PC-9 (cell line): Measurements from ENCODE around the gene NRP1. TPM values are rescaled to one million over a fixed set of nuclear protein-coding genes. Genes with fewer than 3 reads are reported as not detected.
A peak's percentile ranks its signal among the peaks of the same experiment; 100 is the strongest.

Experiments
- BruUV-seq: library from RNA; stranded (reverse); fragments of 400-500 nt; replicated peaks from 2 replicates; lab custom pipeline; 2021; lab: Mats Ljungman, UMichigan
- CTCF ChIA-PET: fragments of 300-600 bp; sonication (Branson Sonifier 250); formaldehyde crosslinking; loops from one replicate; lab custom pipeline; 2022; ENCODE audit warnings: antibody characterized with exemption; lab: Charles Lee
- POLR2A ChIA-PET: fragments of 300-600 bp; sonication (Branson Sonifier 250); formaldehyde crosslinking; loops from one replicate; lab custom pipeline; 2022; ENCODE audit warnings: antibody characterized with exemption; ENCODE audit not compliant: unreplicated experiment; lab: Charles Lee
- DNase-seq, 2 experiments: peaks; one replicate each; pipeline versions ENCODE4 v3.0.0 to v3.0.0-alpha.2; 2015 to 2022; ENCODE audit warnings: mixed read lengths in 1 of 2
- H2AFZ ChIP-seq: fragments of 200-600 bp; sonication (generic); 2 replicates; pipeline ENCODE4 v1.8.1; 2017; ENCODE audit warnings: antibody characterized with exemption
- H3F3A ChIP-seq: fragments of 200-600 bp; sonication (generic); 2 replicates; pipeline ENCODE4 v1.8.1; 2017; ENCODE audit warnings: antibody characterized with exemption, mild to moderate bottlenecking, low read depth; ENCODE audit not compliant: insufficient read depth
- H3K27ac ChIP-seq: fragments of 200-600 bp; sonication (generic); 2 replicates; pipeline ENCODE4 v1.6.1; 2016; ENCODE audit warnings: mixed run types
- H3K27me3 ChIP-seq: fragments of 200-600 bp; sonication (generic); 2 replicates; pipeline ENCODE4 v1.6.1; 2016; ENCODE audit warnings: low read depth, mixed run types; ENCODE audit not compliant: insufficient read depth
- H3K36me3 ChIP-seq: fragments of 200-600 bp; sonication (generic); 2 replicates; pipeline ENCODE4 v1.6.1; 2016; ENCODE audit warnings: low read depth, mixed run types
- H3K4me1 ChIP-seq: fragments of 200-600 bp; sonication (generic); replicated peaks from 2 replicates; pipeline ENCODE4 v1.6.1; 2016; ENCODE audit warnings: mixed run types; ENCODE audit not compliant: insufficient read depth
- H3K4me2 ChIP-seq: fragments of 200-600 bp; sonication (generic); 2 replicates; pipeline ENCODE4 v1.6.1; 2017; ENCODE audit warnings: mixed run types
- H3K4me3 ChIP-seq: fragments of 200-600 bp; sonication (generic); 2 replicates; pipeline ENCODE4 v1.6.1; 2016; ENCODE audit warnings: mixed run types
- H3K79me2 ChIP-seq: fragments of 200-600 bp; sonication (generic); 2 replicates; pipeline ENCODE4 v1.6.1; 2017; ENCODE audit warnings: low read depth, mixed run types
- H3K9me2 ChIP-seq: fragments of 200-600 bp; sonication (generic); 2 replicates; pipeline ENCODE4 v1.8.1; 2017; ENCODE audit warnings: mild to moderate bottlenecking; ENCODE audit not compliant: insufficient read depth
- H3K9me3 ChIP-seq: fragments of 200-600 bp; sonication (generic); 2 replicates; pipeline ENCODE4 v1.8.1; 2016; ENCODE audit warnings: low read depth; ENCODE audit not compliant: insufficient read depth
- H4K20me1 ChIP-seq: fragments of 200-600 bp; sonication (generic); 2 replicates; pipeline ENCODE4 v1.8.1; 2017; ENCODE audit not compliant: insufficient read depth
- CTCF ChIP-seq: fragments of 200-600 bp; sonication (generic); conservative IDR thresholded peaks from 2 replicates; pipeline ENCODE4 v1.6.1; 2017; ENCODE audit warnings: mixed run types, antibody characterized with exemption, mild to moderate bottlenecking, moderate library complexity
- EZH2 ChIP-seq: fragments of 200-600 bp; sonication (generic); IDR thresholded peaks from 2 replicates; pipeline ENCODE4 v1.8.0; 2017; ENCODE audit warnings: antibody characterized with exemption, low read depth
- intact Hi-C: fragments of 100-400 bp; cut with micrococcal nuclease; formaldehyde crosslinking; loops from one replicate; pipeline ENCODE4 v1.10.0; 2022; ENCODE audit not compliant: unreplicated experiment
- total RNA-seq: library from RNA; stranded (reverse); gene quantifications from 2 replicates; pipeline ENCODE4 v1.2.3, GENCODE V29; 2021

The NRP1 gene
- total RNA-seq, 1 experiment from 2014 or later, result 30.5 TPM

DNA sequence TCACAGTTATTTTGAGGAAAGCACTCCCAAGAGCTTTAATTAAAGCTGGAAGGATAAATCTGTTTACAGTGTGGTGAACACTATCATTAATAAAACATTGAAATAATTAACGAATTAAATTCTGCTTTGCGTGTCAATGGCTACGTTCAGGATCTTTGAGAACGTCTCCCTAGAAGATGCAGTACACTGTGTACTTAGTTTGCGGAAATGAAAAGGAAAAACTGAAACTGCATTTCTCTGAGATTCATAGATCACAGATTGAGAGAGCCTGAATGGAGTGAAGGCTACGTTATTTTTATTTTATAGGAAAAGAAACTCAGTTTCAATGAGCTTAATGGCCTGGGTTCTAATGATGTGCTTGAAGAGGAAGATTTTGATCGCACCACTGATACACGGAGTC lies 85.3 kb downstream of the NRP1 start:
- no peaks in the 10 kb centered on the region for H3K9me2 ChIP-seq
- 0 out of 2 replicates have a peak overlapping the region, but pooled peaks have one; percentile 6 for H3K4me2 ChIP-seq
- H3K9me3 ChIP-seq, result no peaks in the 10 kb centered on the region
- TF ChIP-seq EZH2, result no peak
- TF ChIP-seq CTCF, result no peak
- CTCF ChIA-PET, result no interaction called here
- H2AFZ ChIP-seq, result no peak overlapping the region
- H3K27me3 ChIP-seq, result no peaks in the 10 kb centered on the region
- H3K27ac ChIP-seq, result peak overlapping the region; percentile 63
- BruUV-seq, result no TSS peak
- peaks cover 51% of the 10 kb centered on the region for H3K4me1 ChIP-seq
- H4K20me1 ChIP-seq, result no peaks in the 10 kb centered on the region
- H3F3A ChIP-seq, result peaks cover 37% of the 10 kb centered on the region
- intact Hi-C loops, result no loop called here
- POLR2A ChIA-PET, result no interaction called here
- peaks cover 57% of the 10 kb centered on the region for H3K36me3 ChIP-seq
- peaks cover 7% of the 10 kb centered on the region; the same call in 1 of the 2 replicates for H3K79me2 ChIP-seq
- H3K4me3 ChIP-seq, result no peak overlapping the region
- DNase-seq, result no peak

- CTCF ChIA-PET, result no interaction called here
- intact Hi-C loops, result no loop called here
These were observed 85.8 kb downstream of the NRP1 start for GRCh38 chr10:33248638-33249037.

DNA sequence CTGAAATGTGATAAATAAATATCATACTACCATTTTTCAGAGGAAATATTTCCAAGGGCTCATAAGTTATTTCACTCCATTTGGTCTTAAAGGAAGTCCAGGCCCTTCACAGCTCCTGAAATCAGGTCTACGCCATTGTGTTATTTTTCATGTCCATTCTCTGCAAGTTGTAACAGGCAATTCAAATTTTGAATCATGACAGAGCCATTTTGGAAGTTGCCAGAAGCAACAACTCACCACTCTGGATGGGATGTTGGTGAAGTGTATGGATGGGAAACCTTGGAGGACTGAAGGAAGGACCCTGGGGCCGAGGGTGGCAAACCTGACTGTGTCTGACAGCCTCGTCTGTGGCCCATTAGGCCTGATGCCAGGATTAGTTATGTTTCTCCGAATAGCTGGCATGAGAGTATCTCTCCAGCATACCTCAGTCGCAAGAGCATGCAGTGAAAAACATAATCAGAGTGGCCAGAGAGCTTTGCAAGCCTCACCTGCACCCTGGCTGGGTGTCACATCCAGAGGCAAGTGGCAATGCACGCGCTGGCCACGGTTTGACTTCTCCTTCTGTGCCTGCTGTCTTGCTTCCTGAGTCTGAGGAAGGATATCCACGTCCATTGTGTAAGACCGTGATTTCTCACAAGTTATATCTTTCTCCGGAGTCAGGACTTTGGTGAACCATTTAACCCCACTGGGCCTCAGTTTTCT lies 87.1 kb downstream of the NRP1 start:
- Histone ChIP-seq H3K4me2 (no peak overlapping the region), H3K27ac (no peak overlapping the region), H3K27me3 (no peaks in the 10 kb centered on the region), H3K9me2 (no peaks in the 10 kb centered on the region), H3K79me2 (peaks cover 7% of the 10 kb centered on the region; the same call in 1 of the 2 replicates), H3K9me3 (no peaks in the 10 kb centered on the region), H3K36me3 (peaks cover 52% of the 10 kb centered on the region), H4K20me1 (no peaks in the 10 kb centered on the region), H3F3A (peaks cover 20% of the 10 kb centered on the region), H3K4me1 (peaks cover 35% of the 10 kb centered on the region), H2AFZ (no peak overlapping the region), H3K4me3 (no peak overlapping the region)
- POLR2A ChIA-PET, result no interaction called here
- intact Hi-C loops, result no loop called here
- DNase-seq, result no peak
- CTCF ChIA-PET, result no interaction called here
- BruUV-seq, result no TSS peak
- no peak for TF ChIP-seq CTCF

More at GRCh38 chr10:33248638-33249037, 85.8 kb downstream of the NRP1 start:
- H3K27me3 ChIP-seq, result no peaks in the 10 kb centered on the region
- peak overlapping the region; percentile 6; the same call in 1 of the 2 replicates for H3K4me2 ChIP-seq
- peaks cover 46% of the 10 kb centered on the region for H3K4me1 ChIP-seq
- peak in 1 of 2 experiments; percentile 71 for DNase-seq
- TF ChIP-seq EZH2, result no peak
- TF ChIP-seq CTCF, result no peak
- BruUV-seq, result no TSS peak
- peaks cover 32% of the 10 kb centered on the region for H3F3A ChIP-seq
- peaks cover 7% of the 10 kb centered on the region; the same call in 1 of the 2 replicates for H3K79me2 ChIP-seq
- H3K36me3 ChIP-seq, result peaks cover 53% of the 10 kb centered on the region
- no peaks in the 10 kb centered on the region for H3K9me2 ChIP-seq
- H3K9me3 ChIP-seq, result no peaks in the 10 kb centered on the region
- H2AFZ ChIP-seq, result no peak overlapping the region
- H3K27ac ChIP-seq, result peak overlapping the region; percentile 63
- no peak overlapping the region for H3K4me3 ChIP-seq
- POLR2A ChIA-PET, result no interaction called here
- no peaks in the 10 kb centered on the region for H4K20me1 ChIP-seq
